Endothelial cell of umbilical vein (primary cell): ENCODE measurements around the gene NUCKS1. TPM values are rescaled to one million over a fixed set of nuclear protein-coding genes. Genes with fewer than 3 reads are reported as not detected.

Experiments
- BruUV-seq: library from RNA; stranded (reverse); fragments of 400-500 nt; replicated peaks from 2 replicates; lab custom pipeline; 2021; lab: Mats Ljungman, UMichigan
- CTCF ChIA-PET: fragments of 300-600, 350-600 bp; sonication (Branson Sonifier 250); formaldehyde crosslinking; loops from one replicate; lab custom pipeline; 2021; ENCODE audit warnings: antibody characterized with exemption, inconsistent platforms; lab: Charles Lee
- POLR2A ChIA-PET: fragments of 300-600, 350-600 bp; sonication (Branson Sonifier 250); formaldehyde crosslinking; loops from one replicate; lab custom pipeline; 2021; ENCODE audit warnings: antibody characterized with exemption, inconsistent platforms; lab: Charles Lee
- DNase-seq: peaks from one replicate; pipeline ENCODE4 v3.0.0-alpha.2; 2011; ENCODE audit warnings: low read depth, low spot score
- FAIRE-seq: peaks from 2 replicates; lab custom pipeline; 2011; peaks lifted over from hg19 to GRCh38; lab: Jason Lieb, UNC
- H2AFZ ChIP-seq: 2 replicates; pipeline ENCODE4 v1.6.0; 2012; ENCODE audit warnings: low read depth, low read length, control low read depth, inconsistent platforms
- H3K27ac ChIP-seq: 2 replicates; pipeline ENCODE4 v1.5.1; 2011; ENCODE audit warnings: low read depth, mild to moderate bottlenecking, control low read depth, low read length, moderate library complexity; ENCODE audit not compliant: insufficient read depth
- H3K27me3 ChIP-seq, 2 experiments: 2 replicates each; pipeline versions ENCODE4 v1.6.0 to v1.6.1; 2011; ENCODE audit warnings: low read length in 2 of 2, mixed read lengths in 1 of 2; ENCODE audit not compliant: control insufficient read depth in 2 of 2, insufficient read depth in 2 of 2
- H3K36me3 ChIP-seq, 2 experiments: 2 replicates in 1 of 2; 3 replicates in 1 of 2; pipeline ENCODE4 v1.5.1; 2011; ENCODE audit warnings: low read length in 2 of 2, mild to moderate bottlenecking in 1 of 2, moderate library complexity in 1 of 2; ENCODE audit not compliant: control insufficient read depth in 2 of 2, insufficient read depth in 2 of 2; ENCODE audit errors: extremely low read depth in 1 of 2
- H3K4me1 ChIP-seq: 3 replicates; pipeline ENCODE4 v1.5.1; 2011; ENCODE audit warnings: mild to moderate bottlenecking, low read length; ENCODE audit not compliant: control insufficient read depth, insufficient read depth; ENCODE audit errors: extremely low read depth
- H3K4me2 ChIP-seq: 2 replicates; pipeline ENCODE4 v1.6.1; 2011; ENCODE audit warnings: low read length, control low read depth, mixed read lengths; ENCODE audit not compliant: insufficient read depth
- H3K4me3 ChIP-seq, 3 experiments: fragments of 200-600 bp in 1 of 3; sonication (generic), shearing (Covaris generic) in 1 of 3; replicated peaks in 1 of 3; 2 replicates each; pipeline ENCODE4 v1.5.1; 2011 to 2016; ENCODE audit warnings: control low read depth in 3 of 3, low read length in 3 of 3, mild to moderate bottlenecking in 2 of 3, inconsistent platforms in 1 of 3, low read depth in 1 of 3, moderate library complexity in 1 of 3; ENCODE audit not compliant: insufficient read depth in 1 of 3
- H3K79me2 ChIP-seq: 2 replicates; pipeline ENCODE4 v1.6.0; 2012; ENCODE audit warnings: low read length, inconsistent platforms; ENCODE audit not compliant: control insufficient read depth, insufficient read depth
- H3K9ac ChIP-seq: replicated peaks from 2 replicates; pipeline ENCODE3; 2011; ENCODE audit warnings: low read length, control low read depth; ENCODE audit not compliant: insufficient read depth; ENCODE audit errors: extremely low read depth
- H3K9me1 ChIP-seq: replicated peaks from 3 replicates; pipeline ENCODE4 v1.6.0; 2011; ENCODE audit warnings: mild to moderate bottlenecking, low read length; ENCODE audit not compliant: control insufficient read depth, insufficient read depth; ENCODE audit errors: extremely low read depth
- H3K9me3 ChIP-seq: replicated peaks from 2 replicates; pipeline ENCODE4 v1.5.1; 2012; ENCODE audit warnings: low read length, inconsistent platforms; ENCODE audit not compliant: control insufficient read depth, insufficient read depth
- H4K20me1 ChIP-seq: replicated peaks from 2 replicates; pipeline ENCODE3; 2011; ENCODE audit warnings: mild to moderate bottlenecking, low read length; ENCODE audit not compliant: control insufficient read depth, insufficient read depth; ENCODE audit errors: extremely low read depth
- CTCF ChIP-seq, 2 donors: IDR thresholded peaks; 1 replicate in 1 of 2; 2 replicates in 1 of 2; pipeline ENCODE4 v1.5.1; 2011; ENCODE audit warnings: low read length in 2 of 2, mild to moderate bottlenecking in 2 of 2, moderate library complexity in 2 of 2, control low read depth in 1 of 2, inconsistent platforms in 1 of 2, low read depth in 1 of 2; ENCODE audit not compliant: insufficient read depth in 1 of 2; ENCODE audit errors: extremely low read depth in 1 of 2
- EZH2 ChIP-seq: IDR thresholded peaks from 2 replicates; pipeline ENCODE4 v1.6.1; 2012; ENCODE audit warnings: borderline replicate concordance, low read depth, mild to moderate bottlenecking, moderate library complexity, low read length, inconsistent platforms; ENCODE audit not compliant: severe bottlenecking
- FOS ChIP-seq: IDR thresholded peaks from 2 replicates; pipeline ENCODE4 v1.6.1; 2011; ENCODE audit warnings: mild to moderate bottlenecking, low read length, moderate library complexity, borderline replicate concordance; ENCODE audit not compliant: insufficient read depth
- GATA2 ChIP-seq: IDR thresholded peaks from 2 replicates; pipeline ENCODE4 v1.7.0; 2011; ENCODE audit warnings: low read depth, mild to moderate bottlenecking, moderate library complexity, mixed read lengths, low read length; ENCODE audit not compliant: insufficient read length, insufficient read depth
- JUN ChIP-seq: IDR thresholded peaks from 2 replicates; pipeline ENCODE4 v1.6.1; 2011; ENCODE audit warnings: borderline replicate concordance, low read depth; ENCODE audit not compliant: insufficient read length, insufficient read depth
- MAX ChIP-seq: IDR thresholded peaks from 2 replicates; pipeline ENCODE4 v1.6.1; 2011; ENCODE audit not compliant: insufficient read depth, insufficient read length
- MYC ChIP-seq: IDR thresholded peaks from one replicate; pipeline ENCODE4 v1.6.1; 2011; ENCODE audit warnings: mild to moderate bottlenecking, low read depth, low read length
- POLR2A ChIP-seq: IDR thresholded peaks from 2 replicates; pipeline ENCODE4 v1.6.1; 2012; ENCODE audit warnings: low read depth, mild to moderate bottlenecking, control low read depth, low read length
- POLR2AphosphoS5 ChIP-seq: IDR thresholded peaks from 2 replicates; pipeline ENCODE4 v1.6.1; 2012; ENCODE audit warnings: low read depth, mild to moderate bottlenecking, control low read depth, low read length, moderate library complexity; ENCODE audit not compliant: insufficient read depth
- dilution Hi-C: fragments of 300-500 bp; cut with MboI; formaldehyde crosslinking; loops from one replicate; pipeline ENCODE4 v1.15.0; 2019; ENCODE audit warnings: low sequenced_read_pairs; ENCODE audit not compliant: extremely low pct_ligation_motif_present
- intact Hi-C: fragments of 100-400 bp; cut with micrococcal nuclease; formaldehyde crosslinking; loops from one replicate; pipeline ENCODE4 v1.10.0; 2022
- polyA plus RNA-seq, 4 experiments: library from polyadenylated mRNA; depleted of rRNA in 3 of 4; stranded (reverse) in 3 of 4; unstranded in 1 of 4; fragments of >200 nt; gene quantifications; 2 replicates each; pipeline versions ENCODE4 v1.2.1 to v1.2.3, GENCODE V29; 2011 to 2012; ENCODE audit warnings: missing spikeins in 1 of 4
- total RNA-seq: library from RNA; stranded (reverse); gene quantifications from 2 replicates; pipeline ENCODE4 v1.2.3, GENCODE V29; 2021

NUCKS1 gene
- total and polyA plus RNA-seq, 2 donors (not counting 3 experiments of a cell fraction or from before 2014, with no cell fraction given) = 53.7 to 282 TPM

GRCh38 chr1:205706601-205707502 is 43.1 kb downstream of the NUCKS1 start:
- BruUV-seq = no TSS peak
- POLR2A ChIA-PET = no interaction called here
- Histone ChIP-seq H3K27ac (no peak overlapping the region), H3K4me1 (peaks cover 13% of the 10 kb centered on the region), H3K36me3 (peaks cover 0 to 4% of the 10 kb centered on the region in 2 experiments), H3K27me3 (no peaks in the 10 kb centered on the region), H4K20me1 (no peaks in the 10 kb centered on the region), H3K79me2 (no peaks in the 10 kb centered on the region), H3K9me3 (no peaks in the 10 kb centered on the region), H3K9ac (no peak overlapping the region), H2AFZ (no peak overlapping the region), H3K4me2 (no peak overlapping the region), H3K4me3 (no peak overlapping the region), H3K9me1 (no peaks in the 10 kb centered on the region)
- dilution Hi-C loops (no loop called here), intact Hi-C loops (no loop called here)
- TF ChIP-seq MYC = no peak
- TF ChIP-seq POLR2AphosphoS5 = no peak
- no peak for TF ChIP-seq JUN
- no peak for TF ChIP-seq GATA2
- TF ChIP-seq EZH2 = no peak
- no peak for TF ChIP-seq FOS
- no peak for TF ChIP-seq CTCF (IDR thresholded peaks at IDR 0.05; ENCODE audit: extremely low read depth in 1 of 2, insufficient read depth in 1 of 2, low read depth in 1 of 2, low read length in 2 of 2)
- no peak for TF ChIP-seq POLR2A
- TF ChIP-seq MAX = no peak
- DNase-seq (no peak), FAIRE-seq (no peak)
- CTCF ChIA-PET = interaction anchor here (10.7 kb wide), 1 partner anchor 44 kb away, joined by 908 read pairs; no protein-coding TSS in a partner anchor
